IMR-90 (cell line): ENCODE data around the gene FAF1. TPM values are rescaled to one million over a fixed set of nuclear protein-coding genes. Genes with fewer than 3 reads are reported as not detected.
"Not testable (repeated sequence)": the region's sequence is repeated elsewhere in the genome, so short reads cannot be mapped to it uniquely, and the experiment has no call there.

Experiments used
- ATAC-seq: fragments of 200-7000 bp; cut with Tn5 transposase; 2 replicates; pipeline ENCODE4 v1.9.1; 2020; ENCODE audit warnings: low read depth, mild to moderate bottlenecking, moderate library complexity
- BruUV-seq: library from RNA; stranded (reverse); fragments of 400-500 nt; replicated peaks from 2 replicates; lab custom pipeline; 2021; lab: Mats Ljungman, UMichigan
- CTCF ChIA-PET: fragments of 300-600 bp; formaldehyde crosslinking; extraction: SDS; loops from one replicate; lab custom pipeline; 2021; ENCODE audit warnings: antibody characterized with exemption; lab: Yijun Ruan, JAX
- POLR2A ChIA-PET: fragments of 300-600 bp; sonication (Branson Sonifier 250); formaldehyde crosslinking; loops from one replicate; lab custom pipeline; 2022; ENCODE audit warnings: antibody characterized with exemption; ENCODE audit not compliant: unreplicated experiment; lab: Charles Lee
- DNase-seq: peaks from one replicate; pipeline ENCODE4 v3.0.0; 2013
- H2AFZ ChIP-seq: replicated peaks from 2 replicates; pipeline ENCODE3; 2013; ENCODE audit warnings: low read length, mild to moderate bottlenecking; ENCODE audit not compliant: poor library complexity
- H2AK5ac ChIP-seq: 2 replicates; pipeline ENCODE4 v1.6.1; 2013; ENCODE audit warnings: low read depth, low read length, inconsistent platforms
- H2AK9ac ChIP-seq: replicated peaks from 2 replicates; pipeline ENCODE3; 2013; ENCODE audit warnings: mild to moderate bottlenecking, low read depth, low read length, moderate library complexity; ENCODE audit not compliant: poor library complexity
- H2BK120ac ChIP-seq: 2 replicates; pipeline ENCODE4 v1.6.1; 2013; ENCODE audit warnings: low read depth, low read length, inconsistent platforms
- H2BK15ac ChIP-seq: 3 replicates; pipeline ENCODE4 v1.6.1; 2013; ENCODE audit warnings: low read depth, low read length, inconsistent platforms
- H2BK20ac ChIP-seq: 2 replicates; pipeline ENCODE4 v1.6.1; 2013; ENCODE audit warnings: low read depth, mild to moderate bottlenecking, inconsistent platforms, low read length, moderate library complexity
- H2BK5ac ChIP-seq: 2 replicates; pipeline ENCODE4 v1.6.1; 2013; ENCODE audit warnings: mild to moderate bottlenecking, low read depth, low read length, inconsistent platforms; ENCODE audit not compliant: poor library complexity, severe bottlenecking
- H3K14ac ChIP-seq: replicated peaks from 2 replicates; pipeline ENCODE4 v1.6.1; 2013; ENCODE audit warnings: low read depth, low read length, inconsistent platforms
- H3K18ac ChIP-seq: 2 replicates; pipeline ENCODE4 v1.6.1; 2013; ENCODE audit warnings: low read depth, low read length, control low read depth
- H3K23ac ChIP-seq: 2 replicates; pipeline ENCODE4 v1.6.1; 2013; ENCODE audit warnings: low read depth, low read length, inconsistent platforms
- H3K27ac ChIP-seq: 2 replicates; pipeline ENCODE4 v1.5.1; 2013; ENCODE audit warnings: mild to moderate bottlenecking, control low read depth, low read length; ENCODE audit not compliant: insufficient read depth
- H3K27me3 ChIP-seq: 2 replicates; pipeline ENCODE4 v1.6.1; 2013; ENCODE audit warnings: low read length; ENCODE audit not compliant: control insufficient read depth, insufficient read depth
- H3K36me3 ChIP-seq: 2 replicates; pipeline ENCODE4 v1.6.1; 2013; ENCODE audit warnings: low read length, mixed read lengths; ENCODE audit not compliant: control insufficient read depth, insufficient read depth
- H3K4ac ChIP-seq: 2 replicates; pipeline ENCODE4 v1.6.1; 2013; ENCODE audit warnings: low read depth, low read length, inconsistent platforms
- H3K4me1 ChIP-seq: 2 replicates; pipeline ENCODE4 v1.6.1; 2013; ENCODE audit warnings: low read length, mixed read lengths; ENCODE audit not compliant: control insufficient read depth, insufficient read depth
- H3K4me2 ChIP-seq: 2 replicates; pipeline ENCODE4 v1.6.1; 2013; ENCODE audit warnings: low read depth, mild to moderate bottlenecking, control low read depth, low read length, moderate library complexity
- H3K4me3 ChIP-seq: 2 replicates; pipeline ENCODE4 v1.5.1; 2013; ENCODE audit warnings: low read depth, mild to moderate bottlenecking, control low read depth, low read length, moderate library complexity; ENCODE audit not compliant: insufficient read depth
- H3K56ac ChIP-seq: 2 replicates; pipeline ENCODE4 v1.6.1; 2013; ENCODE audit warnings: low read length, inconsistent platforms; ENCODE audit not compliant: insufficient read depth; ENCODE audit errors: extremely low read depth
- H3K79me1 ChIP-seq, 2 experiments: 2 replicates each; pipeline ENCODE4 v1.6.1; 2013; ENCODE audit warnings: low read length in 2 of 2, inconsistent platforms in 1 of 2, low read depth in 1 of 2
- H3K9ac ChIP-seq: 2 replicates; pipeline ENCODE4 v1.6.1; 2013; ENCODE audit warnings: low read depth, low read length, control low read depth
- H3K9me1 ChIP-seq: 2 replicates; pipeline ENCODE4 v1.6.1; 2013; ENCODE audit warnings: low read length, inconsistent platforms; ENCODE audit not compliant: insufficient read depth
- H3K9me3 ChIP-seq: 2 replicates; pipeline ENCODE4 v1.6.1; 2013; ENCODE audit warnings: low read length; ENCODE audit not compliant: control insufficient read depth, insufficient read depth
- H4K20me1 ChIP-seq: 2 replicates; pipeline ENCODE4 v1.6.1; 2013; ENCODE audit warnings: low read length, inconsistent platforms; ENCODE audit not compliant: insufficient read depth
- H4K5ac ChIP-seq: 2 replicates; pipeline ENCODE4 v1.6.1; 2013; ENCODE audit warnings: mild to moderate bottlenecking, low read depth, low read length, control low read depth
- H4K8ac ChIP-seq, 2 experiments: 2 replicates each; pipeline ENCODE4 v1.6.1; 2013; ENCODE audit warnings: low read depth in 2 of 2, low read length in 2 of 2, control low read depth in 1 of 2, inconsistent platforms in 1 of 2
- H4K91ac ChIP-seq: 2 replicates; pipeline ENCODE4 v1.6.1; 2013; ENCODE audit warnings: low read depth, low read length, inconsistent platforms; ENCODE audit not compliant: insufficient read depth
- MAFK ChIP-seq: IDR thresholded peaks from 2 replicates; pipeline ENCODE4 v1.6.1; 2012; ENCODE audit warnings: low read depth, low read length, improper control_type of control experiment
- MAZ ChIP-seq: IDR thresholded peaks from 2 replicates; pipeline ENCODE4 v1.6.1; 2012; ENCODE audit warnings: low read depth, mild to moderate bottlenecking, low read length, improper control_type of control experiment, moderate library complexity, borderline replicate concordance
- MXI1 ChIP-seq: IDR thresholded peaks from 2 replicates; pipeline ENCODE4 v1.6.1; 2012; ENCODE audit warnings: low read depth, mild to moderate bottlenecking, low read length, moderate library complexity, borderline replicate concordance
- WGBS, 2 experiments: methylation state at CpG; one replicate each; pipeline versions ENCODE4 v1.1.5 to v1.1.7; 2013; ENCODE audit warnings: missing lambda C conversion rate in 2 of 2; ENCODE audit not compliant: insufficient read length in 1 of 2; ENCODE audit errors: extremely low coverage in 2 of 2; 5-methylcytosine and 5-hydroxymethylcytosine counted together
- dilution Hi-C: fragments of 300-500 bp; cut with HindIII; formaldehyde crosslinking; loops from one replicate; pipeline ENCODE4 v1.14.3; 2018; ENCODE audit warnings: low sequenced_read_pairs; ENCODE audit not compliant: unreplicated experiment
- in situ Hi-C: fragments of 300-500 bp; cut with MboI; formaldehyde crosslinking; loops from 3 replicates; pipeline ENCODE4 v1.14.3; 2019; ENCODE audit warnings: low sequenced_read_pairs, inconsistent platforms, mixed read lengths
- intact Hi-C: fragments of 100-400 bp; cut with micrococcal nuclease; formaldehyde crosslinking; loops from 2 replicates; pipeline ENCODE4 v1.10.0; 2022
- polyA plus RNA-seq, 3 experiments: library from polyadenylated mRNA; depleted of rRNA; stranded (reverse); fragments of >200 nt; gene quantifications; 2 replicates each; pipeline ENCODE4 v1.2.3, GENCODE V29; 2012; ENCODE audit warnings: low replicate concordance in 1 of 3
- total RNA-seq: library from RNA; depleted of rRNA; stranded (reverse); fragments of >200 nt; gene quantifications from 2 replicates; pipeline ENCODE4 v1.2.3, GENCODE V29; 2012
- TF ChIP-seq, protein P1 (sequence below): fragments of 150-350 bp; IDR thresholded peaks from 2 replicates; pipeline ENCODE4 v1.6.1; 2016; ENCODE audit warnings: low read depth, mild to moderate bottlenecking, low read length, moderate library complexity, borderline replicate concordance
- TF ChIP-seq, protein P2 (sequence below): fragments of 150-350 bp; IDR thresholded peaks from 2 replicates; pipeline ENCODE4 v1.6.1; 2017; ENCODE audit warnings: mild to moderate bottlenecking, antibody characterized with exemption, low read length, low read depth

Gene FAF1
- total and polyA plus RNA-seq, 2 of the 4 experiments (the other 2 are of a cell fraction): 18.8 to 72.9 TPM

DNA sequence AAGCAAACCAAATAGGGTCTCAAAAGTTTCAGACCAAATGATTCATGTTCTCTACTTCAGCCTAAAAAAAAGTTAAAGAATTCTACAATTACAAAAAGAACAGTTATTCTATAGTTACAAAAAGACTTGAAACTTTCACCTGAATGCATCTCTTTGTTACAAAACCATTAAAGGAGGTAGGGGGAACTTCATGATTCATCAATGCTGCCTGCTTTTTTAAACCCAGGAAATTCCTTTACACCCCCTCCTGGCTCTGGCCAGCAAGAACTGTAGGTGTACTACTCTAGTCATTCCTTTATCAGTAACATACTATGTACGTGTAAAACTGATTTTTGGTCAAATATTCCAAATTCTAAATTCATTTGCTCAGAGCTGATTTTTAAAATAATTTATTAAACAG is 5.0 kb downstream of the FAF1 start:
- Histone ChIP-seq H2AK5ac (no peak overlapping the region), H3K79me1 (peaks cover 10 to 25% of the 10 kb centered on the region in 2 experiments), H2AFZ (no peak overlapping the region), H3K27ac (no peak overlapping the region), H3K56ac (no peak overlapping the region), H4K8ac (no peak overlapping the region), H4K91ac (no peak overlapping the region), H3K4me3 (no peak overlapping the region), H2BK120ac (no peak overlapping the region), H3K14ac (no peak overlapping the region), H2BK15ac (no peak overlapping the region), H3K4me1 (no peaks in the 10 kb centered on the region), H2BK5ac (no peak overlapping the region), H3K9me3 (no peaks in the 10 kb centered on the region), H4K5ac (no peak overlapping the region), H3K4me2 (no peak overlapping the region), H3K36me3 (no peaks in the 10 kb centered on the region), H3K18ac (no peak overlapping the region), H3K9ac (no peak overlapping the region), H3K27me3 (no peaks in the 10 kb centered on the region), H3K9me1 (no peaks in the 10 kb centered on the region), H4K20me1 (no peaks in the 10 kb centered on the region; the same call in 1 of the 2 replicates), H2AK9ac (no peak overlapping the region), H3K4ac (no peak overlapping the region), H3K23ac (no peak overlapping the region), H2BK20ac (no peak overlapping the region)
- dilution Hi-C loops: no loop called here
- WGBS, 2 experiments: no CpG with 5 or more reads among the region's 1 CpG
- in situ Hi-C loops: no loop called here
- TF ChIP-seq, protein P1, sequence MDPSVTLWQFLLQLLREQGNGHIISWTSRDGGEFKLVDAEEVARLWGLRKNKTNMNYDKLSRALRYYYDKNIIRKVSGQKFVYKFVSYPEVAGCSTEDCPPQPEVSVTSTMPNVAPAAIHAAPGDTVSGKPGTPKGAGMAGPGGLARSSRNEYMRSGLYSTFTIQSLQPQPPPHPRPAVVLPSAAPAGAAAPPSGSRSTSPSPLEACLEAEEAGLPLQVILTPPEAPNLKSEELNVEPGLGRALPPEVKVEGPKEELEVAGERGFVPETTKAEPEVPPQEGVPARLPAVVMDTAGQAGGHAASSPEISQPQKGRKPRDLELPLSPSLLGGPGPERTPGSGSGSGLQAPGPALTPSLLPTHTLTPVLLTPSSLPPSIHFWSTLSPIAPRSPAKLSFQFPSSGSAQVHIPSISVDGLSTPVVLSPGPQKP: no peak
- TF ChIP-seq, protein P2, sequence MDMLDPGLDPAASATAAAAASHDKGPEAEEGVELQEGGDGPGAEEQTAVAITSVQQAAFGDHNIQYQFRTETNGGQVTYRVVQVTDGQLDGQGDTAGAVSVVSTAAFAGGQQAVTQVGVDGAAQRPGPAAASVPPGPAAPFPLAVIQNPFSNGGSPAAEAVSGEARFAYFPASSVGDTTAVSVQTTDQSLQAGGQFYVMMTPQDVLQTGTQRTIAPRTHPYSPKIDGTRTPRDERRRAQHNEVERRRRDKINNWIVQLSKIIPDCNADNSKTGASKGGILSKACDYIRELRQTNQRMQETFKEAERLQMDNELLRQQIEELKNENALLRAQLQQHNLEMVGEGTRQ: no peak
- TF ChIP-seq MAZ (no peak), MXI1 (no peak), MAFK (no peak)
- ChIA-PET POLR2A (no interaction called here), CTCF (interaction anchor here (0.6 kb wide), 1 partner anchor 97 kb away, joined by 3 read pairs; no protein-coding TSS in a partner anchor)
- BruUV-seq: no TSS peak
- no peak for ATAC-seq
- intact Hi-C loops: no loop called here
- DNase-seq: no peak

- H3K27ac ChIP-seq, H3K18ac ChIP-seq, H3K4ac ChIP-seq, H3K56ac ChIP-seq, H2BK5ac ChIP-seq, DNase-seq, H2BK15ac ChIP-seq, H4K5ac ChIP-seq, H3K14ac ChIP-seq, POLR2A ChIA-PET, H3K36me3 ChIP-seq, BruUV-seq, H3K27me3 ChIP-seq, H2BK20ac ChIP-seq, H3K4me1 ChIP-seq, H3K23ac ChIP-seq, CTCF ChIA-PET, H2AK9ac ChIP-seq, H4K8ac ChIP-seq, H3K9me3 ChIP-seq, ATAC-seq, in situ Hi-C loops, H3K9ac ChIP-seq, H3K4me2 ChIP-seq, intact Hi-C loops, H4K91ac ChIP-seq, dilution Hi-C loops, H3K9me1 ChIP-seq, H2BK120ac ChIP-seq, H2AFZ ChIP-seq, H3K4me3 ChIP-seq, H2AK5ac ChIP-seq: not testable (repeated sequence)
- H3K79me1 ChIP-seq: peaks cover 27 to 40% of the 10 kb centered on the region in 2 experiments
- 100% methylated on average over 7 of the region's 31 CpGs; no CpG with 5 or more reads in 1 of the 2 experiments for WGBS, 2 experiments
- H4K20me1 ChIP-seq: peaks cover 16% of the 10 kb centered on the region
These were observed 7.5 kb downstream of the FAF1 start for GRCh38 chr1:50952566-50952965.
